ENCODE measurements around the gene THEM4.
A peak's percentile ranks its signal among the peaks of the same experiment; 100 is the strongest.

Gene THEM4

GRCh38 chr1:151849126-151849525 is 60.2 kb downstream of the THEM4 start:
- no peak overlapping the region for H3K4me3 ChIP-seq (replicated peaks; ENCODE audit: low read depth, low read length)
- DNase-seq (ENCODE audit: low read depth) = no peak
- TF ChIP-seq CTCF (IDR thresholded peaks at IDR 0.05; ENCODE audit: low read length, missing control alignments) = no peak

- peak; percentile 56 for DNase-seq (ENCODE audit: low read depth)
- H3K4me3 ChIP-seq (replicated peaks; ENCODE audit: low read depth, low read length) = no peak overlapping the region
These were observed 61.3 kb downstream of the THEM4 start for GRCh38 chr1:151847867-151848596.

GRCh38 chr1:151846686-151847237 is 62.5 kb downstream of the THEM4 start:
- no peak for DNase-seq (ENCODE audit: low read depth)
- no peak for TF ChIP-seq CTCF (IDR thresholded peaks at IDR 0.05; ENCODE audit: low read length, missing control alignments)
- no peak overlapping the region for H3K4me3 ChIP-seq (replicated peaks; ENCODE audit: low read depth, low read length)

More at GRCh38 chr1:151847867-151848596, 61.3 kb downstream of the THEM4 start:
- no peak for TF ChIP-seq CTCF (IDR thresholded peaks at IDR 0.05; ENCODE audit: low read length, missing control alignments)

- DNase-seq (ENCODE audit: low read depth) = peak; percentile 65
These were observed 63.2 kb downstream of the THEM4 start for GRCh38 chr1:151846062-151846568.

GRCh38 chr1:151843398-151843797 is 65.9 kb downstream of the THEM4 start:
- TF ChIP-seq CTCF (IDR thresholded peaks at IDR 0.05; ENCODE audit: low read length, missing control alignments) = no peak
- no peak overlapping the region for H3K4me3 ChIP-seq (replicated peaks; ENCODE audit: low read depth, low read length)

More at GRCh38 chr1:151846062-151846568, 63.2 kb downstream of the THEM4 start:
- peak; percentile 20 for TF ChIP-seq CTCF (IDR thresholded peaks at IDR 0.05; ENCODE audit: low read length, missing control alignments)
- H3K4me3 ChIP-seq (replicated peaks; ENCODE audit: low read depth, low read length) = no peak overlapping the region

GRCh38 chr1:151841141-151841540 is 68.2 kb downstream of the THEM4 start:
- H3K4me3 ChIP-seq (replicated peaks; ENCODE audit: low read depth, low read length) = no peak overlapping the region
- DNase-seq (ENCODE audit: low read depth) = peak; percentile 37
- TF ChIP-seq CTCF (IDR thresholded peaks at IDR 0.05; ENCODE audit: low read length, missing control alignments) = no peak

More at GRCh38 chr1:151843398-151843797, 65.9 kb downstream of the THEM4 start:
- DNase-seq (ENCODE audit: low read depth) = no peak

Measured in fibroblast of pulmonary artery (primary cell).